ENCODE measurements around the gene PSG7. TPM values are rescaled to one million over a fixed set of nuclear protein-coding genes. Genes with fewer than 3 reads are reported as not detected.

Gene PSG7
- total RNA-seq, 3 donors from 2014 or later = not detected

Other genes starting within 250 kb of the PSG7 start
- not detected for gene PSG3, start 196.7 kb downstream of the PSG7 start, total RNA-seq
- not detected for gene PSG8, start 171.5 kb downstream of the PSG7 start, total RNA-seq
- not detected for gene PSG1, start 57.5 kb downstream of the PSG7 start, total RNA-seq
- not detected for gene PSG6, start 19.3 kb downstream of the PSG7 start, total RNA-seq
- not detected for gene PSG11, start 89.3 kb upstream of the PSG7 start, total RNA-seq
- gene PSG2, start 145.5 kb upstream of the PSG7 start, total RNA-seq = not detected
- gene PSG5, start 249.3 kb upstream of the PSG7 start, total RNA-seq = not detected

Measured in activated T-cell treated with anti-CD3 and anti-CD28 coated beads, Interleukin-2, amount 50 U/mL, for 4 hours (primary cell).